H1 (cell line): ENCODE measurements around the gene SLC22A23. TPM values are rescaled to one million over a fixed set of nuclear protein-coding genes. Genes with fewer than 3 reads are reported as not detected.

Source experiments
- CTCF ChIA-PET: fragments of 300-600 bp; sonication (Branson Sonifier 250); formaldehyde crosslinking; loops from one replicate; lab custom pipeline; 2021; ENCODE audit not compliant: partially characterized antibody; lab: Charles Lee
- POLR2A ChIA-PET: fragments of 300-600 bp; sonication (Branson Sonifier 250); formaldehyde crosslinking; loops from one replicate; lab custom pipeline; 2021; ENCODE audit warnings: inconsistent platforms; ENCODE audit not compliant: partially characterized antibody; lab: Charles Lee
- DNase-seq, 2 experiments: peaks; one replicate each; pipeline versions ENCODE4 v3.0.0 to v3.0.0-alpha.2; 2010 to 2022; ENCODE audit warnings: low spot score in 2 of 2, low read depth in 1 of 2, mixed read lengths in 1 of 2
- FAIRE-seq: peaks from 2 replicates; lab custom pipeline; 2011; peaks lifted over from hg19 to GRCh38; lab: Jason Lieb, UNC
- H2AFZ ChIP-seq: 2 replicates; pipeline ENCODE4 v1.8.1; 2012; ENCODE audit warnings: low read length, inconsistent platforms
- H2AK5ac ChIP-seq: 2 replicates; pipeline ENCODE4 v1.6.1; 2013; ENCODE audit warnings: low read depth, low read length
- H2BK120ac ChIP-seq: replicated peaks from 2 replicates; pipeline ENCODE3; 2013; ENCODE audit warnings: low read depth, low read length, inconsistent platforms
- H2BK12ac ChIP-seq: 2 replicates; pipeline ENCODE4 v1.6.1; 2013; ENCODE audit warnings: low read depth, low read length
- H2BK15ac ChIP-seq: 2 replicates; pipeline ENCODE4 v1.6.1; 2013; ENCODE audit warnings: low read length
- H2BK20ac ChIP-seq: 2 replicates; pipeline ENCODE4 v1.6.1; 2013; ENCODE audit warnings: low read length
- H2BK5ac ChIP-seq: 2 replicates; pipeline ENCODE4 v1.6.1; 2013; ENCODE audit warnings: low read depth, low read length
- H3K14ac ChIP-seq: 2 replicates; pipeline ENCODE4 v1.6.1; 2013; ENCODE audit warnings: inconsistent platforms; ENCODE audit not compliant: insufficient read length
- H3K18ac ChIP-seq: 2 replicates; pipeline ENCODE4 v1.6.1; 2013; ENCODE audit warnings: low read length; ENCODE audit errors: extremely low read depth
- H3K23ac ChIP-seq: 2 replicates; pipeline ENCODE4 v1.6.1; 2013; ENCODE audit warnings: inconsistent platforms; ENCODE audit not compliant: insufficient read length
- H3K23me2 ChIP-seq: 2 replicates; pipeline ENCODE4 v1.6.1; 2013; ENCODE audit warnings: low read depth, low read length
- H3K27ac ChIP-seq: 2 replicates; pipeline ENCODE4 v1.6.1; 2011; ENCODE audit warnings: low read depth, low read length, inconsistent platforms
- H3K27me3 ChIP-seq, 4 experiments: replicated peaks in 1 of 4; 1 replicate in 1 of 4; 2 replicates in 3 of 4; pipeline versions ENCODE4 v1.6.1 to v1.8.1; 2011 to 2013; ENCODE audit warnings: low read length in 3 of 4, mild to moderate bottlenecking in 3 of 4, inconsistent platforms in 2 of 4, mixed read lengths in 2 of 4, moderate library complexity in 1 of 4; ENCODE audit not compliant: control insufficient read depth in 3 of 4, insufficient read depth in 3 of 4; ENCODE audit errors: extremely low read depth in 1 of 4
- H3K36me3 ChIP-seq, 4 experiments: 2 replicates each; pipeline versions ENCODE4 v1.6.1 to v1.8.1; 2011 to 2013; ENCODE audit warnings: mild to moderate bottlenecking in 4 of 4, low read length in 3 of 4, moderate library complexity in 2 of 4, control low read depth in 1 of 4, inconsistent platforms in 1 of 4; ENCODE audit not compliant: insufficient read depth in 4 of 4, control insufficient read depth in 2 of 4
- H3K4ac ChIP-seq: replicated peaks from 2 replicates; pipeline ENCODE3; 2013; ENCODE audit warnings: low read length, low read depth, mixed read lengths, inconsistent platforms; ENCODE audit not compliant: insufficient read length
- H3K4me1 ChIP-seq, 4 experiments: replicated peaks in 1 of 4; 1 replicate in 1 of 4; 2 replicates in 3 of 4; pipeline versions ENCODE4 v1.6.1 to v1.8.1; 2011 to 2013; ENCODE audit warnings: low read length in 3 of 4, inconsistent platforms in 2 of 4, mixed read lengths in 1 of 4; ENCODE audit not compliant: insufficient read depth in 4 of 4, control insufficient read depth in 3 of 4
- H3K4me2 ChIP-seq, 2 experiments: 2 replicates each; pipeline versions ENCODE4 v1.6.1 to v1.8.1; 2011 to 2013; ENCODE audit warnings: low read depth in 2 of 2, low read length in 2 of 2, control low read depth in 1 of 2, inconsistent platforms in 1 of 2, mild to moderate bottlenecking in 1 of 2; ENCODE audit not compliant: insufficient read depth in 1 of 2
- H3K4me3 ChIP-seq, 4 experiments: fragments of 200-600, 300-600 bp in 1 of 4; sonication (generic), shearing (Covaris generic), sonication (Bioruptor Twin) in 1 of 4; 2 replicates each; pipeline versions ENCODE4 v1.5.1 to v1.8.1; 2011 to 2016; ENCODE audit warnings: low read length in 4 of 4, low read depth in 3 of 4, control low read depth in 2 of 4, inconsistent platforms in 2 of 4, mild to moderate bottlenecking in 2 of 4, mixed read lengths in 1 of 4, moderate library complexity in 1 of 4; ENCODE audit not compliant: insufficient read depth in 2 of 4; ENCODE audit errors: extremely low read depth in 1 of 4
- H3K56ac ChIP-seq: replicated peaks from 2 replicates; pipeline ENCODE3; 2013; ENCODE audit warnings: low read depth, mild to moderate bottlenecking, mixed read lengths, low read length, inconsistent platforms; ENCODE audit not compliant: insufficient read length
- H3K79me1 ChIP-seq: 2 replicates; pipeline ENCODE4 v1.6.1; 2013; ENCODE audit warnings: low read depth, low read length, control low read depth
- H3K79me2 ChIP-seq, 2 experiments: 2 replicates each; pipeline versions ENCODE4 v1.6.1 to v1.8.1; 2012 to 2013; ENCODE audit warnings: low read length in 2 of 2, mild to moderate bottlenecking in 2 of 2, inconsistent platforms in 1 of 2; ENCODE audit not compliant: insufficient read depth in 2 of 2, control insufficient read depth in 1 of 2
- H3K9ac ChIP-seq, 4 experiments: replicated peaks in 1 of 4; 1 replicate in 1 of 4; 2 replicates in 3 of 4; pipeline versions ENCODE4 v1.6.1 to v1.8.1; 2011 to 2013; ENCODE audit warnings: low read depth in 3 of 4, low read length in 3 of 4, control low read depth in 2 of 4, mild to moderate bottlenecking in 2 of 4, moderate library complexity in 2 of 4, inconsistent platforms in 1 of 4; ENCODE audit errors: extremely low read depth in 1 of 4
- H3K9me3 ChIP-seq, 2 experiments: 2 replicates each; pipeline versions ENCODE4 v1.6.1 to v1.8.1; 2012 to 2013; ENCODE audit warnings: mild to moderate bottlenecking in 2 of 2, moderate library complexity in 2 of 2, control low read depth in 1 of 2, inconsistent platforms in 1 of 2, low read depth in 1 of 2, low read length in 1 of 2, mixed read lengths in 1 of 2; ENCODE audit not compliant: insufficient read depth in 2 of 2
- H4K20me1 ChIP-seq, 2 experiments: replicated peaks in 1 of 2; 2 replicates each; pipeline versions ENCODE3 to v1.8.1; 2011 to 2013; ENCODE audit warnings: inconsistent platforms in 2 of 2, low read length in 2 of 2, mild to moderate bottlenecking in 1 of 2; ENCODE audit not compliant: insufficient read depth in 2 of 2, control insufficient read depth in 1 of 2
- H4K5ac ChIP-seq: 2 replicates; pipeline ENCODE4 v1.6.1; 2013; ENCODE audit warnings: low read length, low read depth, mixed read lengths, inconsistent platforms; ENCODE audit not compliant: insufficient read length
- H4K8ac ChIP-seq: 2 replicates; pipeline ENCODE4 v1.8.0; 2013; ENCODE audit warnings: mild to moderate bottlenecking, moderate library complexity, low read length, inconsistent platforms; ENCODE audit not compliant: insufficient read depth; ENCODE audit errors: extremely low read depth
- H4K91ac ChIP-seq: replicated peaks from 2 replicates; pipeline ENCODE3; 2013; ENCODE audit warnings: low read length, mixed read lengths, inconsistent platforms; ENCODE audit not compliant: insufficient read length
- BRCA1 ChIP-seq: IDR thresholded peaks from 2 replicates; pipeline ENCODE4 v1.6.1; 2012; ENCODE audit warnings: low read depth, low read length, improper control_type of control experiment
- KDM4A ChIP-seq: IDR thresholded peaks from one replicate; pipeline ENCODE4 v1.7.1; 2012; ENCODE audit warnings: low read depth, mild to moderate bottlenecking, moderate library complexity, low read length, inconsistent platforms; ENCODE audit not compliant: severe bottlenecking
- MAFK ChIP-seq: IDR thresholded peaks from 2 replicates; pipeline ENCODE4 v1.6.1; 2012; ENCODE audit warnings: low read depth, mild to moderate bottlenecking, improper control_type of control experiment, low read length
- NRF1 ChIP-seq: IDR thresholded peaks from 2 replicates; pipeline ENCODE4 v1.6.1; 2011; ENCODE audit warnings: mild to moderate bottlenecking, low read depth, low read length, improper control_type of control experiment
- PHF8 ChIP-seq: fragments of 200-600 bp; sonication (generic); conservative IDR thresholded peaks from 2 replicates; pipeline ENCODE4 v1.7.1; 2012; ENCODE audit warnings: low read depth, mild to moderate bottlenecking, inconsistent platforms, low read length, moderate library complexity
- POLR2AphosphoS5 ChIP-seq: IDR thresholded peaks from 2 replicates; pipeline ENCODE4 v1.6.1; 2011; ENCODE audit warnings: low read depth, low read length
- RBBP5 ChIP-seq: IDR thresholded peaks from 2 replicates; pipeline ENCODE4 v1.7.1; 2012; ENCODE audit warnings: low read depth, mild to moderate bottlenecking, inconsistent platforms, low read length, moderate library complexity, borderline replicate concordance
- RFX5 ChIP-seq: IDR thresholded peaks from 2 replicates; pipeline ENCODE4 v1.6.1; 2011; ENCODE audit warnings: low read depth, low read length, improper control_type of control experiment, borderline replicate concordance
- RNF2 ChIP-seq: fragments of 200-900, 300-1000 bp; sonication (generic); IDR thresholded peaks from 2 replicates; pipeline ENCODE4 v1.7.1; 2016; ENCODE audit warnings: borderline replicate concordance, low read depth, mild to moderate bottlenecking, antibody characterized with exemption, low read length; ENCODE audit not compliant: poor library complexity, severe bottlenecking; ENCODE audit errors: missing control alignments
- SAP30 ChIP-seq: fragments of 300-600 bp; sonication (generic); IDR thresholded peaks from 2 replicates; pipeline ENCODE4 v1.7.1; 2012; ENCODE audit warnings: low read length, moderate library complexity, mild to moderate bottlenecking, inconsistent platforms; ENCODE audit not compliant: insufficient read depth, insufficient replicate concordance
- SIX5 ChIP-seq: IDR thresholded peaks from 2 replicates; pipeline ENCODE4 v1.6.1; 2011; ENCODE audit warnings: mild to moderate bottlenecking, low read depth, low read length
- SP1 ChIP-seq: IDR thresholded peaks from 2 replicates; pipeline ENCODE4 v1.6.1; 2011; ENCODE audit warnings: low read depth, low read length
- SP4 ChIP-seq: IDR thresholded peaks from 2 replicates; pipeline ENCODE4 v1.6.1; 2012; ENCODE audit warnings: low read length, inconsistent platforms
- TCF12 ChIP-seq: IDR thresholded peaks from 2 replicates; pipeline ENCODE4 v1.6.1; 2011; ENCODE audit warnings: low read depth, mild to moderate bottlenecking, low read length
- ZNF274 ChIP-seq: IDR thresholded peaks from 2 replicates; pipeline ENCODE4 v1.7.0; 2012; ENCODE audit warnings: low read length, borderline replicate concordance; ENCODE audit errors: extremely low read depth
- WGBS, 2 experiments: shearing (Covaris generic) in 1 of 2; methylation state at CpG; one replicate each; pipeline versions ENCODE4 v1.1.6 to v1.1.7; 2013 to 2015; ENCODE audit warnings: low lambda C conversion rate in 2 of 2, mixed read lengths in 2 of 2, inconsistent platforms in 1 of 2, low coverage in 1 of 2, missing lambda C conversion rate in 1 of 2; ENCODE audit not compliant: insufficient replicate concordance in 2 of 2, insufficient coverage in 1 of 2, insufficient read length in 1 of 2; ENCODE audit errors: extremely low coverage in 1 of 2, missing lambda C conversion rate in 1 of 2; 5-methylcytosine and 5-hydroxymethylcytosine counted together
- polyA plus RNA-seq, 7 experiments: library from polyadenylated mRNA; depleted of rRNA in 3 of 7; stranded (reverse) in 5 of 7; unstranded in 2 of 7; fragments of >200 nt in 5 of 7; fragments of 200-250 nt in 2 of 7; gene quantifications; 1 replicate in 5 of 7; 2 replicates in 1 of 7; 4 replicates in 1 of 7; pipeline versions ENCODE4 v1.2.1 to v1.2.3, GENCODE V29; 2011 to 2013; ENCODE audit warnings: missing spikeins in 2 of 7, mixed read lengths in 2 of 7
- total RNA-seq: library from RNA; stranded (reverse); fragmentation: NEBNext Ultra II Directional; extraction: Animal tissue kit (Norgen Biotek cat#: 25700); gene quantifications from 2 replicates; pipeline ENCODE4 v1.2.1, GENCODE V29; 2021

The SLC22A23 gene
- total and polyA plus RNA-seq, 2 of the 8 experiments (the other 6 are each of a cell fraction or from before 2014, with no cell fraction given) = 9.9 to 38.4 TPM

GRCh38 chr6:3390698-3391097, 66.2 kb downstream of the SLC22A23 start:
- H2BK15ac ChIP-seq = no peak overlapping the region
- peaks cover 0 to 8% (median 0%) of the 10 kb centered on the region in 4 experiments; a peak in 1 of 7 replicates for H3K4me1 ChIP-seq
- DNase-seq = no peak
- no peaks in the 10 kb centered on the region for H3K36me3 ChIP-seq
- TF ChIP-seq SP1 (no peak), POLR2AphosphoS5 (no peak), PHF8 (no peak), BRCA1 (no peak), TCF12 (no peak), SIX5 (no peak), SAP30 (no peak), MAFK (no peak), SP4 (no peak), ZNF274 (no peak), RBBP5 (no peak), RFX5 (no peak), NRF1 (no peak), RNF2 (no peak), KDM4A (no peak)
- TF ChIP-seq, all 59 proteins: peak for 0
- Histone ChIP-seq H4K8ac (no peak overlapping the region), H3K56ac (no peak overlapping the region), H2BK20ac (no peak overlapping the region), H3K9ac (no peak overlapping the region), H2BK12ac (no peak overlapping the region), H3K27me3 (no peaks in the 10 kb centered on the region), H3K23ac (no peak overlapping the region), H2AK5ac (no peak overlapping the region), H2AFZ (no peak overlapping the region), H2BK5ac (no peak overlapping the region), H2BK120ac (no peak overlapping the region), H3K4me2 (no peak overlapping the region), H3K79me1 (peaks cover 5% of the 10 kb centered on the region; the same call in 1 of the 2 replicates), H3K4ac (no peak overlapping the region), H4K91ac (no peak overlapping the region), H3K23me2 (no peaks in the 10 kb centered on the region), H3K9me3 (no peaks in the 10 kb centered on the region), H3K27ac (no peak overlapping the region), H4K20me1 (peaks cover 0 to 3% of the 10 kb centered on the region in 2 experiments), H4K5ac (no peak overlapping the region), H3K79me2 (peaks cover 0 to 3% of the 10 kb centered on the region in 2 experiments; a peak in 1 of 4 replicates), H3K18ac (no peak overlapping the region), H3K4me3 (no peak overlapping the region), H3K14ac (no peak overlapping the region)
- no peak for FAIRE-seq
- 84% methylated on average over 5 of the region's 5 CpGs; no CpG with 5 or more reads in 1 of the 2 experiments for WGBS, 2 experiments
- POLR2A ChIA-PET = no interaction called here
- CTCF ChIA-PET = no interaction called here
